ENCODE data around the gene FMO2.

DNA sequence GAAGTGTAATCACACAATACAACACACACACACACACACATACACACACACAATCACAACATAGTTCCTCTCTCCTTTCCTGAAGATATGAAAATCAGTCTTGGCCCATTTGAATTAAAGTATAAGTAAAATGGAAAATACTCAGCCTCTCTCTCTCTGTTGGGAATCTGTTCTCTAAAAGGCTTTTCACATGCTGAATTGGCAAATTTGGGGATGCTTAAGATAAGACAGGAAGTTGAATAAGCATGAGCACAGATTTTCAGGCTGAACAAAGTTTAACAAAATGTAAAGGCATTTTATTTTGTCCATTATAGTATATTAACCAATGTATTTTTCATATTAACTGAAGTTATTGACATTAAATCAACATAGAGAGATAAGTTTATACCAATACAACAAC lies 23.7 kb upstream of the FMO2 start:
- TF ChIP-seq, protein P1, sequence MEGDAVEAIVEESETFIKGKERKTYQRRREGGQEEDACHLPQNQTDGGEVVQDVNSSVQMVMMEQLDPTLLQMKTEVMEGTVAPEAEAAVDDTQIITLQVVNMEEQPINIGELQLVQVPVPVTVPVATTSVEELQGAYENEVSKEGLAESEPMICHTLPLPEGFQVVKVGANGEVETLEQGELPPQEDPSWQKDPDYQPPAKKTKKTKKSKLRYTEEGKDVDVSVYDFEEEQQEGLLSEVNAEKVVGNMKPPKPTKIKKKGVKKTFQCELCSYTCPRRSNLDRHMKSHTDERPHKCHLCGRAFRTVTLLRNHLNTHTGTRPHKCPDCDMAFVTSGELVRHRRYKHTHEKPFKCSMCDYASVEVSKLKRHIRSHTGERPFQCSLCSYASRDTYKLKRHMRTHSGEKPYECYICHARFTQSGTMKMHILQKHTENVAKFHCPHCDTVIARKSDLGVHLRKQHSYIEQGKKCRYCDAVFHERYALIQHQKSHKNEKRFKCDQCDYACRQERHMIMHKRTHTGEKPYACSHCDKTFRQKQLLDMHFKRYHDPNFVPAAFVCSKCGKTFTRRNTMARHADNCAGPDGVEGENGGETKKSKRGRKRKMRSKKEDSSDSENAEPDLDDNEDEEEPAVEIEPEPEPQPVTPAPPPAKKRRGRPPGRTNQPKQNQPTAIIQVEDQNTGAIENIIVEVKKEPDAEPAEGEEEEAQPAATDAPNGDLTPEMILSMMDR (IDR thresholded peaks at IDR 0.05; ENCODE audit: insufficient read depth, low read length, poor library complexity, severe bottlenecking): no peak
- no peak for TF ChIP-seq EZH2phosphoT487 (conservative IDR thresholded peaks at IDR 0.05; ENCODE audit: low read length)

Data from SU-DHL-6 (cell line).